ENCODE results near the gene BICC1. TPM values are rescaled to one million over a fixed set of nuclear protein-coding genes. Genes with fewer than 3 reads are reported as not detected.

Gene BICC1
- 0.15 TPM in 1 of 2 replicates, not detected in the other for total RNA-seq

GRCh38 chr10:58512491-58513187 lies at the start of gene BICC1:
TSS of gene BICC1 (plus strand) at chr10:58512872. CDS start at chr10:58513144, 272 bp downstream.

Other genes starting within 250 kb of the BICC1 start
- 9.3 and 9.5 TPM in 2 replicates for gene IPMK, start 245.0 kb upstream of the BICC1 start, total RNA-seq
- gene CISD1, start 243.7 kb upstream of the BICC1 start, total RNA-seq, result 30.7 and 39.9 TPM in 2 replicates
- gene UBE2D1, start 177.9 kb upstream of the BICC1 start, total RNA-seq, result 11.4 and 14.0 TPM in 2 replicates
- gene TFAM, start 127.5 kb upstream of the BICC1 start, total RNA-seq, result 37.8 and 38.4 TPM in 2 replicates